KOPT-K1 (cell line): Measurements from ENCODE around the gene BRINP1.

Experiments used
- H3K27ac ChIP-seq: fragments of 200-600 bp; sonication (generic); 2 replicates; pipeline ENCODE4 v1.5.1; 2016; ENCODE audit warnings: antibody characterized with exemption, mild to moderate bottlenecking, low read depth, low read length; ENCODE audit not compliant: poor library complexity, severe bottlenecking
- H3K36me3 ChIP-seq: fragments of 200-600 bp; sonication (generic); 2 replicates; pipeline ENCODE4 v1.5.1; 2017; ENCODE audit warnings: antibody characterized with exemption, mild to moderate bottlenecking, low read length, moderate library complexity; ENCODE audit not compliant: insufficient read depth
- H3K9me3 ChIP-seq: fragments of 200-600 bp; sonication (generic); 2 replicates; pipeline ENCODE4 v1.5.1; 2017; ENCODE audit warnings: antibody characterized with exemption, low read length, mild to moderate bottlenecking; ENCODE audit not compliant: insufficient read depth, poor library complexity, severe bottlenecking

Gene BRINP1

GRCh38 chr9:119273325-119273904 is 95.8 kb downstream of the BRINP1 start:
- no peaks in the 10 kb centered on the region for H3K9me3 ChIP-seq
- H3K36me3 ChIP-seq, result no peaks in the 10 kb centered on the region
- H3K27ac ChIP-seq, result no peak overlapping the region

GRCh38 chr9:119272500-119273211 is 96.6 kb downstream of the BRINP1 start:
- no peaks in the 10 kb centered on the region for H3K36me3 ChIP-seq
- H3K27ac ChIP-seq, result no peak overlapping the region
- H3K9me3 ChIP-seq, result no peaks in the 10 kb centered on the region

DNA sequence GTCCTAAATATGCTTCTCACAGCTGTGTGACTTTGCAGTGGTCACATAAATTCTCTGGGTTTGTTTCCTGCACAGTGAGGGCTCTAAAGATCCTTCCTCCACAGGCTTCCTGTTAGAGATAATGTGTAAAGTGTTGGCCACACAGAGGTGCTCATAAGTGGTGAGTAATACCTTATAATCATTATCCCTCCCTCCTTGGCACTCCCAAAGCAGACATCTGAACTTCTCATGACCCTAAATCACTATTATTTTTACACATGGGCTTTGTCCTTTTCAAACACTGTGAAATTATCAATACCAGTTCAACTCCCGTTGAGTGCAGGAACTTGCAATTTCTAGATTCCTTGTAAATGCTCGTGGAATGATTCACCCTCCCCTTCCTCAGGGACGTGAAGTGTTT is 100.2 kb downstream of the BRINP1 start:
- H3K9me3 ChIP-seq, result no peaks in the 10 kb centered on the region
- H3K36me3 ChIP-seq, result no peaks in the 10 kb centered on the region
- H3K27ac ChIP-seq, result no peak overlapping the region

GRCh38 chr9:119264165-119264564 is 105.1 kb downstream of the BRINP1 start:
- no peaks in the 10 kb centered on the region for H3K9me3 ChIP-seq
- no peak overlapping the region for H3K27ac ChIP-seq
- H3K36me3 ChIP-seq, result no peaks in the 10 kb centered on the region

GRCh38 chr9:119257592-119257991 is 111.6 kb downstream of the BRINP1 start:
- Histone ChIP-seq H3K36me3 (no peaks in the 10 kb centered on the region), H3K9me3 (no peaks in the 10 kb centered on the region), H3K27ac (no peak overlapping the region)

- H3K9me3 ChIP-seq, result no peaks in the 10 kb centered on the region
- H3K27ac ChIP-seq, result no peak overlapping the region
- H3K36me3 ChIP-seq, result no peaks in the 10 kb centered on the region
Observed at GRCh38 chr9:119255116-119255515, 114.1 kb downstream of the BRINP1 start.

- Histone ChIP-seq H3K36me3 (no peaks in the 10 kb centered on the region), H3K9me3 (no peaks in the 10 kb centered on the region), H3K27ac (no peak overlapping the region)
Observed at GRCh38 chr9:119252671-119253299, 116.5 kb downstream of the BRINP1 start.

GRCh38 chr9:119251936-119252335 is 117.3 kb downstream of the BRINP1 start:
- Histone ChIP-seq H3K9me3 (no peaks in the 10 kb centered on the region), H3K27ac (no peak overlapping the region), H3K36me3 (no peaks in the 10 kb centered on the region)

GRCh38 chr9:119250730-119251129 is 118.5 kb downstream of the BRINP1 start:
- Histone ChIP-seq H3K9me3 (no peaks in the 10 kb centered on the region), H3K27ac (no peak overlapping the region)

GRCh38 chr9:119240546-119240945 is 128.7 kb downstream of the BRINP1 start:
- Histone ChIP-seq H3K27ac (no peak overlapping the region), H3K36me3 (no peaks in the 10 kb centered on the region), H3K9me3 (no peaks in the 10 kb centered on the region)

More at GRCh38 chr9:119250730-119251129, 118.5 kb downstream of the BRINP1 start:
- H3K36me3 ChIP-seq, result no peaks in the 10 kb centered on the region

GRCh38 chr9:119234636-119235035 is 134.6 kb downstream of the BRINP1 start:
- H3K9me3 ChIP-seq, result no peaks in the 10 kb centered on the region
- H3K36me3 ChIP-seq, result no peaks in the 10 kb centered on the region
- H3K27ac ChIP-seq, result no peak overlapping the region

- no peak overlapping the region for H3K27ac ChIP-seq
- no peaks in the 10 kb centered on the region for H3K9me3 ChIP-seq
- no peaks in the 10 kb centered on the region for H3K36me3 ChIP-seq
Observed at GRCh38 chr9:119227422-119227821, 141.8 kb downstream of the BRINP1 start.

DNA sequence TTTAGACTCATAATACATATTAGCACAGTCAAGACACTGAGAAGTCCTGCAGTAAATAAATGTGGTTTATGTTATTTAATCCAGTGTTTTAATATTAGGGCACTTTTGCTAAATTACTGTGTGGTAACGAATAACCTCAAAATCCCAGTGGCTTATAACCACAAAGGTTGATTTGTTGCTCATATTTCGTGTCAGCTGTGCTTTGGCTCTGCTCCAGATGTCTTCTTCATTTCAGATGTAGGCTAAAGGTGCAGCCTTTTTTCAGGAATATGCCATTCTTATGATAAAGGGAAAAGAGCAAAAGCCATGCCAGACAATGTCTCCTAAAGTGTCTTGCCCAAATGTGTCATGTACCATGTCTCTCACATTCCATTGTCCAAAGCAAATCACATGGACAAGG is 144.8 kb downstream of the BRINP1 start:
- Histone ChIP-seq H3K9me3 (no peaks in the 10 kb centered on the region), H3K36me3 (no peaks in the 10 kb centered on the region), H3K27ac (no peak overlapping the region)

GRCh38 chr9:119221276-119221675 is 148.0 kb downstream of the BRINP1 start:
- H3K27ac ChIP-seq, result no peak overlapping the region
- no peaks in the 10 kb centered on the region for H3K9me3 ChIP-seq
- H3K36me3 ChIP-seq, result no peaks in the 10 kb centered on the region

DNA sequence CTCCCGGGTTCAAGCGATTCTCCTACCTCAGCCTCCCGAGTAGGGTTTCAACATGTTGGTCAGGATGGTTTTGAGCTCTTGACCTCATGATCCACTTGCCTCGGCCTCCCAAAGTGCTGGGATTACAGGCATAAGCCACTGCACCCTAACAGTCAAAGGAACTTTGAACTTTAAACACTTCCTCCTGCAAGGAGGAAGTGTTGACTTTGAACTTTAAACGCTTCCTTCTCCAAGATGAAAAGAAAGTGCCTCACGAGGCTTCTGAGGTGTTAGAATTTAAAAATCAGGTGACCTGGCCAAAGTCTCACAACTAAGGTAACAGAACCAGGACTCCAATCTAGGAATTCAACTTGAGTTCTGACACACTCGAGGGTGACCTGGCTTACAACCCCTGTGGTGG is 150.9 kb downstream of the BRINP1 start:
- H3K36me3 ChIP-seq, result no peaks in the 10 kb centered on the region
- H3K27ac ChIP-seq, result no peak overlapping the region
- no peaks in the 10 kb centered on the region for H3K9me3 ChIP-seq
